HG03520 (cell line): Measurements from ENCODE around the gene DNTT.

ENCODE experiments used
- ATAC-seq: cut with Tn5 transposase; IDR thresholded peaks from one replicate; pipeline ENCODE4 v1.9.1; 2021; ENCODE audit warnings: mild to moderate bottlenecking, moderate library complexity; ENCODE audit not compliant: unreplicated experiment

DNTT gene

GRCh38 chr10:96275685-96276418 lies 28.4 kb upstream of the DNTT start:
- no peak for ATAC-seq

DNA sequence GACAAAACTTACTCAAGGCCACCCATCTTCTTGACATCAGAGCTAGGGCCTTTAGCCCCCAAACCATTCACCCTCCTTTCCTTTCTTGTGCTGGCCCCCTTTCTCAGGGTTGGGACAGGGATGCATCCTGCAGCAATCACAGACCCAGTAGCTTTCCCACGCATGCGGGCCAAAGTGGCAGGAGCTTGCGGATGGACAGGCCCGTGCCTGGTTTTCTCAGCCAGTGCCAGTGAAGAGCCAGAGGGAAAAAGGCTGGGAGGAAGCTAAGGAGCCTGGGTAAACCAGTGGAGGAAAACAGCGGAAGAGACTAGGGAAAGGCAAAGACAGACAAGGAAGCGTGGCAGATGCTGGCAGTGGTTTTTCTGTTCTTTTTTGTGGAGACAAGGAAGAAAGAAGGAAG lies 27.8 kb upstream of the DNTT start:
- no peak for ATAC-seq

DNA sequence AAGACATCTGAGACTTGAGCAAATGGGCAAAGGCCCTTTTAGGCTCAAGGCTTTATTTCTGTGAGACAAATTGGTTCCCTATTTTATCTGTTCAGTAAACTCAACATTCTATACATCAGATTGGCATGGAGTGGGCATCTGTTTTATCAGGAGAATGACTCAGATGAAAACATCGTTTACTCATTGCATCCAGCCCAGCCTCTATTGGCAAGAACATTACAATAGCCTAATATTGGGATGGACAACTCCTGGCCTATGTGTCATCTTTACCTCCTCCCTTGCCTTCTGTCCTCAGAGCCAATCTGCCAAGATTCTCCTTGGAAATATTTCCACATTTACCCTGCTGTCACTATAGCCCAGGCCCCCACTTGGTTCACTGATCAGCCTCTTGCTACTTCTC lies 27.4 kb upstream of the DNTT start:
- no peak for ATAC-seq

DNA sequence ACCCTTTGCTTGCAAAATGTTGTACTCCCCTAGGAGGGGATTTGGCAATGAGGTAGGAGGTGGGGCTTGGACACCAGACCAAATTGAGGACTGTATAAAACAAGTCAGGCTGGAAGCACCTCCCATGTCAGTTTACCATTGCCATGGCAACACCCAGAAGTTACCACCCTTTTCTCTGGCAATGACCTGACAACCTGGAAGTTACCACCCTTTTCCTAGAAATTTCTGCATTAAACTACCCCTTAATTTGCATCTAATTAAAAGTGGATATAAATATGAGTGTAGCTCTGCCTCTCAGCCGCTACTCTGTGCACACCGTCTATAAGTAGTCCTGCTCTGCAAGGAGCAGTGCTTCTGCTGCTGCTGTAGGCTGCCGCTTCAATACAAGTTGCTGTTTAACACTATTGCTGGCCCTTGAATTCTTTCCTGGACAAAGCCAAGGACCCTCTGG lies 25.0 kb upstream of the DNTT start:
- ATAC-seq, result no peak

DNA sequence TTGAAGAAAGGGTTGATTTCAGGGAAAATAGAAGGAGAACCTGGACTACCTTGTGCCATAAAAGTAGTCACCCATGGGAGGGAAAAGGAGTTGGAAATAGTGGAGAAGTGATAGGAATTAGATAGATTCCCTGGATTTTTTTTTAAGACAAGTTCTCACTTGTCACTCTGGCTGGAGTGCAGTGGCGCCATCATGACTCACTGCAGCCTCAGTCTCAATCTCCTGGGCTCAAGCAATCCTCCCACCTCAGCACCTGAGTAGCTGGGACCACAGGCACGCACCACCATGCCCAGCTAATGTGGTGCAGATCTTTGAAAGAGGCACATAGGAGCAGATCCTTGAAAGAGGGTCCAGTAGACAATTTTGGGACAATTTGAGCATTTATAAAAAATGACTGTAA lies 23.4 kb upstream of the DNTT start:
- ATAC-seq, result no peak

- no peak for ATAC-seq
Measured at GRCh38 chr10:96281444-96282029, 22.7 kb upstream of the DNTT start.

DNA sequence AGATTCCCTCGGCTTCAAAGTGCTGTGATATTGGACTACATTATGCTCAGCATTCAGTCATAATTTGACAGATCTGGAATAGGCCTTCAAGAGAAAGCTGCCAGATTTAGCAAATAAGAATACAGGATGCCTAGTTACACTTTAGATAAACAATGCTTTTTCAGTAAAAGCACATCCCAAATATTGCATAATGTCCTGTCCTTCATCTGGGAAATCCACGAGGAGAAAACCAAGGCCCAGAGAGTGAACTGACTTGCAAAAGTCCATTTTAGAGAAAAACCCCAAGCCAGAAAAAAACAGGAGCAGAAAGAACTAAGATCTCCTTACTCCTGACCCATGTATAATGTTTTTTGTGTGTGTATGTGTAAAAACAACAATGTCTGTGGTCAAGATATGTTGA lies 20.9 kb upstream of the DNTT start:
- no peak for ATAC-seq

DNA sequence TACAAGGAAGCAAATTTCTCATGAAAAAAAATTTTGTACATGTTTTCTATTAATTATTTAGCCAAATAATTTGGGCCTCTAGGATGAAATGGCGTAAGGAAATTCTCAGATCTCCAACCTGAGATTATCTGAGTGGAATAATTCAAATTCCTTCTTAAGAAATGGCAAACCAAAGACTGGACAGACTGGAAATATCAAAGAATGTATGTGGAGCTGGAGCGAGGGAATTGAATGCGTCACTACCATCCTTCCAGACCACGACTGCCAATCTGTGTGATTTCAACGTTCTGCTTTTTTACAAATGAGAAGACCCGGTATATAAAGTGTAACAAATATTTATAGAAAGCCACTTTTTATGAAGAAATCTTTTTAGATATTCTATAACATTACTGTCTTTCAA lies 20.5 kb upstream of the DNTT start:
- ATAC-seq, result no peak

GRCh38 chr10:96285331-96285752 lies 18.9 kb upstream of the DNTT start:
- no peak for ATAC-seq

DNA sequence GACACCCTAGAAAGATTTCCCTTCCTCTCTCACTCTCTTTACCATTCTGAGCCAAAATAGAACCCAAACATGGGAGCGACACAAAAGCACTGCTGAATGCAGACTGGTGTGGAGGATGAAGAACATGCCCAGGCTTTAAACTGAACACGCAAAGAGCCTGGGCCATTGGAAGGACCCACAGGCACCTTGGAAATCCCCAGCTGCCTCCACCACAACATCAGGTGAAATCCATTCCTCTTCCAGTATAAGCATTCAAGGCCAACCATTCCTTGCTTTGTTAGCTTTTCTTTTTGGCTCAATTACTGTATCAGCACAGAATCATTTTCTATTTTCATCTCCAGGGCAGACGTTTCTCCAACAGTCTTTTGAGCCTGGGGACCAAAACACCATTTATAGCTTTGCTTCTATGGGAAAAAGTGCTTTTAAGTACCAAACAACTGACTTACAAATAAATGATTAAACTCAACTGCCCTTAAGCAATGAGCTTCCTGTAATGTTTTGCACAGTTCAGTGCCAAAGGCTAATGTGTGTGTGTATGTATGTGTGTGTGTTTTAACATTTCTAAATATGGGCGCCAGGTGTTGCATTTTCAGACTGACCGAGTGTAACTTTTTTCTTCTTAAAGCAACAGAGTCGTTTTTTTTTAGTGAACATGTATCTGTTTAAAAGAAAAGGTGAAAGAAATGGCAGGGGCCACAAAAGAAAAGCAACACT lies 16.7 kb upstream of the DNTT start:
- ATAC-seq, result peak; percentile 45

DNA sequence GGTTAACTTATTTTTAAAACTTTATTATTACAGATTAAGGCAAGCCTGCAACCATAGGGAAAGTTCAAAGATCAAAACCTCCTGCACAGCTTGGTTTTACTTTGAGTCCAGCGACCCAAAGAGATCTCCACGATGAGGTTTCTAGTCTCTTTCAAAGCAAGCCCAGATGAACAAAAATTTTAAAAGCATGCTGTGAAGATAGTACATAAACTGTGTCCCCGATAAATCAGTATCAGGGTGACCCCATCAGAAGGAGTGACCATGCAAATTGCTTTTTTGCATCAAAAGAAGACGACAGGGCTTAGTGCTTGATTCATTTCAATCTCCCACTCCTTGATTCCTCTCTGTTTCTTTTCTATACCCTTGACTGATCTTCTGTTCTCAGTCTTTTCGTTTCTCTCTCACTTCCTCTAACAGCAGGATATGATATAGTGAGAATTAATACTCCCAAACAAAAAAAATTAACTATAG lies 16.0 kb upstream of the DNTT start:
- peak; percentile 66 for ATAC-seq

- ATAC-seq, result no peak
Measured at GRCh38 chr10:96289218-96289910, 14.9 kb upstream of the DNTT start.

- ATAC-seq, result no peak
Measured at GRCh38 chr10:96290368-96291133, 13.7 kb upstream of the DNTT start.

GRCh38 chr10:96292971-96293920 lies 11.0 kb upstream of the DNTT start:
- ATAC-seq, result no peak

GRCh38 chr10:96295475-96295874 lies 8.8 kb upstream of the DNTT start:
- ATAC-seq, result no peak

GRCh38 chr10:96297486-96297885 lies 6.7 kb upstream of the DNTT start:
- ATAC-seq, result no peak

GRCh38 chr10:96298362-96298761 lies 5.9 kb upstream of the DNTT start:
- no peak for ATAC-seq

DNA sequence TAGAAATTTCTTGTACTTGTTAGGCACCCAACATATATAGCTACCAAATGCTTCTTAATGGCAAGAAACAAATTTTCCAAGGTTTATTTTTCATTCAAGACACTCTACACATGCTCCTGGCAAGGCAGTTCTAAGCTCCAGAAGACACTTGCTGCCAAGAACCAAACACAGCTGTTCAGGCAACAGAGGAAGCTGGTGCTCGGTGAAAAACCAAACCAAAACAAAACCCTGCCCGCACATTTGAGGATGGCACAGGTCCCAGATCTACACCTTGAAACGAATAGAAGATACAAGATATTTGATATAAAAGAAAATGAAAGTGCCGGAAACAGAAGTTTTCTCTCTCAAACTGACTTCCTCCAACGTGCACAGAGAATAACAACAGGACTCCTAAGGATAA lies 4.9 kb upstream of the DNTT start:
- no peak for ATAC-seq

DNA sequence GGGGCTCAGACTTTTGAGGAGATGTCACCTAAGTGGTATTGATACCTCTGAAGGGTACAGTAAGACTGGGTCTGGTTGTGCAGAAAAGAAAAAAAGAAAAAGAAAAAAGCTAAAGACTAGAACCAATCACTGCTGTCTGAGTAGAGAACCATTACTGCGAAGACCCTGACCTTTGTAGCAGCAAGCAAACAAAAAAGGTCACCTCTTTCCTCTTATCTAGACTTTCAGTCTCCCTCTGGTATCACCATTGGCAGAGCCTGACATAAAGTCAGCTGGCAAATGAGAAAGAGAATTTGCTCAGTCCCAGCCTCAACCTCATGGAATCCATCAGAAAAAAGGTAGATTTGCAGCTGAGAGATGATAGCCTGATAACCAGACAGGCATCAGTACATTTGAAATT lies 2.6 kb upstream of the DNTT start:
- ATAC-seq, result no peak

GRCh38 chr10:96305019-96305418 lies 785 bp downstream of the DNTT start:
- ATAC-seq, result no peak
